DND-41 (cell line): Measurements from ENCODE around the gene SCUBE1.
A peak's percentile ranks its signal among the peaks of the same experiment; 100 is the strongest.

Experiments
- ATAC-seq: fragments of 200-7000 bp; cut with Tn5 transposase; 3 replicates; pipeline ENCODE4 v1.9.1; 2021; ENCODE audit warnings: low read depth; ENCODE audit not compliant: insufficient read depth
- DNase-seq: peaks from one replicate; pipeline ENCODE4 v3.0.0-alpha.2; 2020
- H2AFZ ChIP-seq: 2 replicates; pipeline ENCODE4 v1.6.0; 2012; ENCODE audit warnings: low read depth, low read length
- H3K27ac ChIP-seq: 2 replicates; pipeline ENCODE4 v1.5.1; 2012; ENCODE audit warnings: low read length, inconsistent platforms
- H3K27me3 ChIP-seq: fragments of 200-600 bp; sonication (generic); 2 replicates; pipeline ENCODE4 v1.6.0; 2012; ENCODE audit warnings: low read length, mild to moderate bottlenecking, inconsistent platforms; ENCODE audit not compliant: insufficient read depth, poor library complexity
- H3K36me3 ChIP-seq: 2 replicates; pipeline ENCODE4 v1.5.1; 2012; ENCODE audit warnings: low read length, inconsistent platforms; ENCODE audit not compliant: insufficient read depth
- H3K4me1 ChIP-seq: 2 replicates; pipeline ENCODE4 v1.5.1; 2012; ENCODE audit warnings: mild to moderate bottlenecking, low read length; ENCODE audit not compliant: insufficient read depth
- H3K4me2 ChIP-seq: 2 replicates; pipeline ENCODE4 v1.6.0; 2012; ENCODE audit warnings: mild to moderate bottlenecking, moderate library complexity, low read length, inconsistent platforms; ENCODE audit not compliant: insufficient read depth
- H3K4me3 ChIP-seq, 2 experiments: fragments of 200-600 bp in 1 of 2; shearing (Covaris generic) in 1 of 2; 2 replicates each; pipeline ENCODE4 v1.5.1; 2012 to 2016; ENCODE audit warnings: inconsistent platforms in 2 of 2, low read length in 2 of 2, mild to moderate bottlenecking in 2 of 2, low read depth in 1 of 2, moderate library complexity in 1 of 2
- H3K79me2 ChIP-seq: 2 replicates; pipeline ENCODE4 v1.6.0; 2012; ENCODE audit warnings: low read length, inconsistent platforms; ENCODE audit not compliant: insufficient read depth
- H3K9ac ChIP-seq: 2 replicates; pipeline ENCODE4 v1.6.0; 2012; ENCODE audit warnings: low read depth, mild to moderate bottlenecking, inconsistent platforms, low read length, moderate library complexity
- H3K9me3 ChIP-seq: 2 replicates; pipeline ENCODE4 v1.5.1; 2012; ENCODE audit warnings: low read length, moderate library complexity, mild to moderate bottlenecking, inconsistent platforms; ENCODE audit not compliant: insufficient read depth, severe bottlenecking
- H4K20me1 ChIP-seq: 2 replicates; pipeline ENCODE4 v1.6.0; 2012; ENCODE audit warnings: low read length; ENCODE audit not compliant: insufficient read depth
- EZH2 ChIP-seq: IDR thresholded peaks from 3 replicates; pipeline ENCODE4 v1.6.1; 2012; ENCODE audit warnings: borderline replicate concordance, low read depth, mild to moderate bottlenecking, moderate library complexity, low read length, inconsistent platforms; ENCODE audit not compliant: severe bottlenecking
- TF ChIP-seq, protein P1 (sequence below): IDR thresholded peaks from 2 replicates; pipeline ENCODE4 v1.5.1; 2012; ENCODE audit warnings: borderline replicate concordance, low read length, moderate library complexity, mild to moderate bottlenecking; ENCODE audit not compliant: poor library complexity, severe bottlenecking; ENCODE audit errors: extremely low read depth

The SCUBE1 gene

DNA sequence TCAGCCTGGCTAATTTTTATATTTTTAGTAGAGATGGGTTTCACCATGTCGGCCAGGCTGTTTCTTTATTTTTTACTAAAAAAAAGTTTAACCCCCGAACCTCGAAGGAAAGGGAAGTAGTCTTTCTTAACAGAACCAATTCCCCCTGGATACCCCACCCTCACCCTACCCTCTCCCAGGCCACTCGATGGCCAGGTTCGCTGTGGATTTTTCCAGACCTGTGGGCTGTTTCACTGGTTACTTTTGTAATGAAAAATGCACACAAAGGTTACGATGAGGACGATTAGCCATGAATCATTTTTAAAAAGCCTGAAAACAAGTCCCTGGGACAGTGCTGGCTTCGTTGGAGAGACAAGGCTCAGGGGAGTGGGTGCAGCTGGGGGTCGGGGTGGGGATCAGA, 189.3 kb downstream of the SCUBE1 start:
- H2AFZ ChIP-seq, result no peak overlapping the region
- no peaks in the 10 kb centered on the region for H3K36me3 ChIP-seq
- DNase-seq (no peak), ATAC-seq (no peak)
- peaks cover 19% of the 10 kb centered on the region for H3K4me1 ChIP-seq
- H3K27me3 ChIP-seq, result peaks cover 27% of the 10 kb centered on the region
- no peak overlapping the region for H3K4me2 ChIP-seq
- no peak overlapping the region for H3K27ac ChIP-seq
- no peak overlapping the region for H3K4me3 ChIP-seq
- peaks cover 5% of the 10 kb centered on the region for H4K20me1 ChIP-seq
- no peak overlapping the region for H3K9ac ChIP-seq
- H3K9me3 ChIP-seq, result no peaks in the 10 kb centered on the region
- H3K79me2 ChIP-seq, result no peaks in the 10 kb centered on the region
- TF ChIP-seq, protein P1, sequence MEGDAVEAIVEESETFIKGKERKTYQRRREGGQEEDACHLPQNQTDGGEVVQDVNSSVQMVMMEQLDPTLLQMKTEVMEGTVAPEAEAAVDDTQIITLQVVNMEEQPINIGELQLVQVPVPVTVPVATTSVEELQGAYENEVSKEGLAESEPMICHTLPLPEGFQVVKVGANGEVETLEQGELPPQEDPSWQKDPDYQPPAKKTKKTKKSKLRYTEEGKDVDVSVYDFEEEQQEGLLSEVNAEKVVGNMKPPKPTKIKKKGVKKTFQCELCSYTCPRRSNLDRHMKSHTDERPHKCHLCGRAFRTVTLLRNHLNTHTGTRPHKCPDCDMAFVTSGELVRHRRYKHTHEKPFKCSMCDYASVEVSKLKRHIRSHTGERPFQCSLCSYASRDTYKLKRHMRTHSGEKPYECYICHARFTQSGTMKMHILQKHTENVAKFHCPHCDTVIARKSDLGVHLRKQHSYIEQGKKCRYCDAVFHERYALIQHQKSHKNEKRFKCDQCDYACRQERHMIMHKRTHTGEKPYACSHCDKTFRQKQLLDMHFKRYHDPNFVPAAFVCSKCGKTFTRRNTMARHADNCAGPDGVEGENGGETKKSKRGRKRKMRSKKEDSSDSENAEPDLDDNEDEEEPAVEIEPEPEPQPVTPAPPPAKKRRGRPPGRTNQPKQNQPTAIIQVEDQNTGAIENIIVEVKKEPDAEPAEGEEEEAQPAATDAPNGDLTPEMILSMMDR, result no peak
- TF ChIP-seq EZH2, result no peak

DNA sequence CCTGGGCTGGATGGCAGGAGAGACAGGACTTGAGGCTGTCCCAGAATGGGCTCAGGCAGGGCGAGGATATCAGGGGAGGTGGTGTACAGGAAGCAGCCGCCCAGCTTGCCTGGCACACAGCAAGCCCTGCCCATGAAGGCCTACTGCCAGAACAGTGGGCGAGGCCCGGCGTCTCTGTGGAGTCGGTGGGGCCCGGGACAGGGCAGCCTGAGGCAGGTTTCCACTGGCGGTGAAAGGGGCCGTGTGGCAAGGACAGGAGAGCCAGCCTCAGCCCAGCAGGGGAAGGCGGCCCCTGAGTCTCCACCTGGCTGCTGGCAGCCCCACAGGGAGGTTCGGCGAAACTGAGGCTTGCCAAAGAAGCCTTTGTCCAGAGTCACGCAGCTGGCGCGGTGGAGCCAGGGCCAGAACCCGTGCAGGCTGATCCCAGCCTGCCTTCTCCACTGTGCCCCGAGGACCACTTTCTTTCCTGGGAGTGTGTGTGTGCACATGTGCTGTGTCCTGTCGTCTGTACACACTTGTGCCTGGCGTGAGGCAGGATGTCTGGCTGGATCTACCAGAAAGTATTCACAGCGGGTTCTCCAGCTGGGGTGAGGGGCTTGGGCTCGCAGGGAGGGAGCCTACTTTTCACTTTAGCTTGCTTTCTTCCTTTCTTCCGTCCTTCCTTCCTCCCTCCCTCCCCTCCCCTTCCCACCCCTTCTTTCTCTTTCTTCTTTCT, 190.7 kb downstream of the SCUBE1 start:
- Histone ChIP-seq H2AFZ (peak overlapping the region; percentile 36; the same call in 1 of the 2 replicates), H4K20me1 (peaks cover 5% of the 10 kb centered on the region), H3K27me3 (peaks cover 27% of the 10 kb centered on the region), H3K9me3 (no peaks in the 10 kb centered on the region), H3K36me3 (no peaks in the 10 kb centered on the region), H3K4me2 (peak overlapping the region; percentile 59), H3K4me1 (peaks cover 19% of the 10 kb centered on the region), H3K27ac (no peak overlapping the region), H3K4me3 (peak overlapping the region in 1 of 2 experiments; percentile 48; a peak in 2 of 4 replicates), H3K9ac (peak overlapping the region; percentile 41; the same call in 1 of the 2 replicates), H3K79me2 (no peaks in the 10 kb centered on the region)
- ATAC-seq (peak; percentile 86), DNase-seq (peak; percentile 52)
- TF ChIP-seq EZH2, result no peak
- TF ChIP-seq, protein P1, result no peak

DNA sequence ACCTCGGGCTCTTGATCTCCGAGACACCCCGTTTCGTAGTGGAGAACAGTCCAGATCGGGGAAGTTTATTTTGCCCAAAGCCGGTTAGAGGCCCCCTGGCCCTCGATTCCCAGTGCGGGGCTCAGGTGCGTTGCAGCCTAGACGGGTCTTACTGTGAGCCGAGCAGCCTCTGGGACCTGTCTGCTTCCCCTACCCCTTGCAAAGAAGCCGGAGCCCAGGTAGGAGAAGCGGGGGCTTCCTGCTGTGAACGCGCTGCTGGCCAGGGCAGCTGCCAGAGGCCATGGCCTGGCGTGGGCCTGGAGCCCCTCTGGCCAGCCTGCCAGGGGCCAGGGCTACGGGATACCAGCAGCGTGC, 191.2 kb downstream of the SCUBE1 start:
- Histone ChIP-seq H2AFZ (peak overlapping the region; percentile 36; the same call in 1 of the 2 replicates), H4K20me1 (peaks cover 5% of the 10 kb centered on the region), H3K9me3 (no peaks in the 10 kb centered on the region), H3K27me3 (peaks cover 27% of the 10 kb centered on the region), H3K36me3 (no peaks in the 10 kb centered on the region), H3K27ac (no peak overlapping the region), H3K9ac (peak overlapping the region; percentile 41; the same call in 1 of the 2 replicates), H3K79me2 (no peaks in the 10 kb centered on the region), H3K4me3 (peak overlapping the region in 1 of 2 experiments; percentile 48; a peak in 2 of 4 replicates), H3K4me2 (peak overlapping the region; percentile 59), H3K4me1 (peaks cover 19% of the 10 kb centered on the region)
- peak; percentile 48 for ATAC-seq
- TF ChIP-seq EZH2, result peak; percentile 95
- TF ChIP-seq, protein P1, result no peak
- no peak for DNase-seq
